Measurements from ENCODE around the gene TGFBR2. TPM values are rescaled to one million over a fixed set of nuclear protein-coding genes. Genes with fewer than 3 reads are reported as not detected.

The TGFBR2 gene
- total RNA-seq, 2 donors from 2014 or later, result 243 to 291 TPM

DNA sequence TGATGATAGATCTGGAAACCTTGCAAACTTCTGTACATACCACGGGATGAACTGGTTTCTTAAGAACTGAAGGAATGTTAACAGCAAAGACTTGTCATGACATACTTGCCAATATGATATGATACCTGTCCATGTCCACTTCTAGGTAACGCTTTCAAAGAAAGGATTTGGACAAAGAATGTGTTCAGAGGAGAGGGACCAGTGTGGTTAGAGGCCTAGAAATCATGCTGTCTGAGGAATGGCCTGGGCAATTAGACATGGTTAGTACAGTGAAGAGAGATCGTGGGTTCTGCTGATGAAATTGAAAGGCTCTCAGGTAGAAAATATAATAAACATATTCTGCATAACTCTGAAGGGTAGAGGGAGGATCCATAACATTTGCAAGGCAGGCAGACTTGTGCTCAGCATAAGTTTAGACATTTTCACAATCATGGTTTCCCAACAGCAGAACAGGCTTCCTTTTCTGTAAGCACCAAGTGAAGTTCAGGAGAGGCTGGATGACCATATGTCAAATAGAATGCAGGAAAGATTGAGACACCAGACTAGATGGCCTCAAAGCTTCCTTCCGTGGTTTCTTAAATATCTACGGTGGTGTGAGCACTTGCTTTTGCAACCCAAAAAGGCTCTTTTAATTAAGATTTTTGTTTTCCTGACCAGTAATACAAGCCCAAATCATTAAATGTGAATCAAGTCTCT lies 39.9 kb downstream of the TGFBR2 start:
- no peak for DNase-seq (ENCODE audit: low spot score)
- intact Hi-C loops (cut with DNase I), result no loop called here

DNA sequence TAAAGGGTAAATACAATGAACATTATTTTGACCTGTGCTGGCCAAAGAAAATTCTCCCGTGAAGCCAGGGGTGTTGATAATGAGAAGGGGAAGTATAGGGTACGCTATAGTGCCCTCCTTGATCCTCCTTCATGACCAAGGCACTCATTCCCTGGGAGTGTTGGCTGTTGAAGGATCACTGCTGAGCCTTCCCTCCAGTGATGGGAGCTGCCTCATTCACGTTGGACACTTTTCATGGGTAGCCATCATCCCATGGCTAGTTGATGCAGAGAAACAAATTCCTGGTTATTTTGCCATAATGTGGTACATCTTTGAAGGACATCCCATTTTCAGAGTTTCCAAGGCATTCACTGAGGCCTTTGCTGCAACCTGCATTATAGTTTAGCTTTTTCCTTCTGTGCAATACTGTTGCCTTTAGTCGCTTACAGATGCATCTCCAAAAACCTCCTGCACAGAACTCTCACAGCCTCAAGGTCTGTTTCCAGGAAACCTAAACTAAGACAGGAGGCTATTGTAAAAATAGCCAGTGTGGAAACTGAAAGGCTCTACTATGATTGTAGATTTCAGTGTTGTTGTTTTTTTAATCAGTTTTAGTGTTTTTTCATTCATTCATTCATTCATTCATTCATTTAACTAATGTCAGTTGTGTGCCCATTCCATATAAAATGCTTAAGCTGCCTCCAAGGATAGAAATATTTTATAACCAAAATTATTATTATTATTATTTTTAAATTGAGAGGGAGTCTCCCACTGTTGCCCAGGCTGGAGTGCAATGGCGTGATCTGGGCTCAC lies 40.8 kb downstream of the TGFBR2 start:
- no peak for DNase-seq (ENCODE audit: low spot score)
- intact Hi-C loops (cut with DNase I), result no loop called here

DNA sequence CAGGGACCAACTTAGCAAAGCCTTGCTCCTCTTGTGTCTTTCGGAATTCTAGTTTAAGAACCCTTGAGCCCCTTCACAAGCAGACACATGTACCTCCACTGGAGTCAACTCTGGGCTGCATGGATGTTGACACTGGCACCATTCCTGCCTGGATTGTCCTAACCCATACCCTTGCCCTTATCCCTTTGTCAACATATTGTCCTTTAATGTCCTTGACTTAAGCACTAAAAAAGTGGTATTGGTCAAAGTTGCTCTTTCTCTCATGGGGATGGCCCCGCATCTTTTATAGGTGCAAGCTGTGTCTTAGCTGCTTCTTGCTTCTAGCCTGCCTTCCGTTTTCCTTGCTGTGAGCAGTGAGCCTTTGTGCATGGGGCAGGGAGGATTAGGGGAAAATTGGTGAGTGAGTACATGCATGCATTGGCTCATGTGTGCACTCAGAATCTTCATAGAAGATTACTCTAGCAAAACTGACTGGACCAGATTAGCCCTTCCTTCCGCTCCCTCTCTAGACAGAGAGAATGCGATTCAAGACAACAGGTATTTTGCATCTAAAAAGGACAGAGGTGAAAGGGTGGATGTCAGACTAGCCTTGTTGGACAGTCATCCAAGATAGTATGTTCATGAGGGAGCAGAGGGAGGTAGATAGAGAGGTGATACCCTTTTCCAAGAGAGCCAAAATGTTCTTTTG lies 42.4 kb downstream of the TGFBR2 start:
- intact Hi-C loops (cut with DNase I), result no loop called here
- no peak for DNase-seq (ENCODE audit: low spot score)

DNA sequence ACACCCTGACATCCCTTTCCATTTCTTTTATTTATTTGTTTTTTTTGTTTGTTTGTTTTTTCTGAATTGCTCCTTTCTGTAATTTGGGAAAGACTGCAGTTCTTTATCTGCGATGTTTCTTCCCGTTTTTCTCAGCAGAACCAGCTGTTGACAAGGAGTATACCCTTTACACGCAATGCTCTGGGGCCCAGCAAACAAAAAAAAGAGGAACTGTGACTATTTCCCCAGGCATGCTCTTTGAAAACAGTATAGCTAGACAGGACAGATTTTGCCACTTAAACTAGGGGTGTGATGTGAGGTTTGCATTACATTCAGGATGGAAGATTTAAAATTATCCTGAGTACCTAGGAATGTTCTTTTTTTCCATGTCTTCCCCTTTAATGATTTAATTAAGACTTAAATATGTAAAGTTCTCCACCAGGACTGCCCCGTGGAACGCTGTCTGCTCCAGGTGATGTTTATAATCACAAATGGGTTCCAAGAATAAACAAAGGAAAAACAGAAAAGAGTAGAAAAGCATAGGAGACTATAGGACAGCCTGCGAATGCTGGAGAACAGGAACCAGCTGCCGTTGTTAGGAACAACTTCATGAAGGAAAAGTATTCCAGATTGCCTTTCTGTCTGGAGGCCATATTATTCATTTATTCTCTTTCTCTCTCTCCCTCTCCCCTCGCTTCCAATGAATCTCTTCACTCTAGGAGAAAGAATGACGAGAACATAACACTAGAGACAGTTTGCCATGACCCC lies 43.3 kb downstream of the TGFBR2 start:
- intact Hi-C loops (cut with DNase I), result no loop called here
- no peak for DNase-seq (ENCODE audit: low spot score)

DNA sequence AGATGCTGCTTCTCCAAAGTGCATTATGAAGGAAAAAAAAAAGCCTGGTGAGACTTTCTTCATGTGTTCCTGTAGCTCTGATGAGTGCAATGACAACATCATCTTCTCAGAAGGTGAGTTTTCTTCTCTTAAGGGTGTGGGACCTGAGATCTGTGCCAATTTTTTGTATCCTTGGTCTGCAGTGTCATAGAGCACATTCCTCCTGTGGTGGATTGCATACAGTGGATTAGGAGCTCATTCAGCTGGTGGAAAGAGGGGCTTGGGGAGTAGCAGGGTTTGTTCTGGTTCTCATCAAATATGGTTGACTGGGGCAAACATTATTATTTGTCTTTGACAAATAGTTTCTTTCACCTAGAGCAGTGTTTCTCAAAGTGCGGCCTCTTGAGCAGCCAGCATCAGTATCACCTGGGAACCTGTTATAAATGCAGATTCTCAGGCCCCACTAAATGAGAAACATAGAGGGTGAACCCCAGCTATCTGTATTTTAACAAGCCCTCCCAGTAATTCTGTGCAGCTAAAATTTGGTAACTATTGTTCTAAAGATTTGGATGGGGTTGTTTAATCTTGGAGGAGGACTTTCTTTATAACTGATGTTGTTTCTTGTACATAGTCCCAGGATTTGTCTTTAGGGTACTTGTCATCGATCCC lies 44.1 kb downstream of the TGFBR2 start:
- intact Hi-C loops (cut with DNase I), result no loop called here
- no peak for DNase-seq (ENCODE audit: low spot score)

DNA sequence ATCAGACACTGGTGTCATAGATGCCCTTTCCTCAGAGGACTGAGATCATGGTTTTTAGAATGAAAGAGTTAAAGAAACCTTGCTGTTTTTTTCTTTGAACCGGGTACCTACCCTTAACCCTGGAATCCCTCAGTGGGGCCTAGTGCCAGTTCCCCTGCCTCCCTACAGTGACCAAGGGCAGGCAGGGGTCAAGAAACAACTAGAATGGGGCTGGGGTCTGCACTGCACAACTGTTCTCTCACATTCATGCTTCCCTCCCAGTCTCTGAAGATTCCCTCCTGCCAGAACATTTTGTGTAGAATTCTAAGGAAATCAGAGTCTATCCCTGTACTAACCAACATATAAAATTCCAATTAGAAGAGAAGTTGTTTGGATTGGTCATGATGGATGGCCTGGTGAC lies 47.9 kb downstream of the TGFBR2 start:
- intact Hi-C loops (cut with DNase I), result no loop called here

DNA sequence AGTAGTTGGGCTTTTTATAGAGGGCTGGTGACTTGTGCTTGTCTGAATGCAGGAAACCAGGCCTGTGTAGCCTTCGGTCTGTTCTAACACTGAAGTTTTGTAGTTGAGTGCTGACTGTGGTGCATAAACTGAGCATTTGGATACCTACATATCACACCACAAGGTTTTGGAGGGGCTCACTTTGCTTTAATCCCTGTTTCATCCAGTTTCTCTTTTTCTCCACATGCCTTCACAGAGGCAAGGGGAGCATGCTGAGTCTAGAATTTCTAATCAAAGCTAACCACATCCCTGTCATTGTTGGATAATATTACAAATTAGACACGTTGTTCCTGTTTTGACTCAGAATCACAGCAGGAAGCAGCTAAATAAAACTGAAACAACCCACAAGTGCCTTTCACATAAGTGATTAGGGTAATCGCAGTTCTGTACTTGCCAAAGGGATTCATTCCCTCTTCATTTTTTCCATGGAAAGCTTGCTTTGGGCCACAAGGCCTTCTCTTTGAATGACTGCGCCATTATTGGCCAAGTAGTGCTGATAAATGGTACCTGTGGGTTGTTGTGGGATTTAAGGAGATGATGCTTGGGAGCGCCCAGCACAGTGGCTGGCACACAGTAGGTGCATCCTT lies 48.9 kb downstream of the TGFBR2 start:
- no peak for DNase-seq (ENCODE audit: low spot score)
- intact Hi-C loops (cut with DNase I), result no loop called here

More for the DNA sequence above, 47.9 kb downstream of the TGFBR2 start:
- DNase-seq (ENCODE audit: low spot score), result no peak

DNA sequence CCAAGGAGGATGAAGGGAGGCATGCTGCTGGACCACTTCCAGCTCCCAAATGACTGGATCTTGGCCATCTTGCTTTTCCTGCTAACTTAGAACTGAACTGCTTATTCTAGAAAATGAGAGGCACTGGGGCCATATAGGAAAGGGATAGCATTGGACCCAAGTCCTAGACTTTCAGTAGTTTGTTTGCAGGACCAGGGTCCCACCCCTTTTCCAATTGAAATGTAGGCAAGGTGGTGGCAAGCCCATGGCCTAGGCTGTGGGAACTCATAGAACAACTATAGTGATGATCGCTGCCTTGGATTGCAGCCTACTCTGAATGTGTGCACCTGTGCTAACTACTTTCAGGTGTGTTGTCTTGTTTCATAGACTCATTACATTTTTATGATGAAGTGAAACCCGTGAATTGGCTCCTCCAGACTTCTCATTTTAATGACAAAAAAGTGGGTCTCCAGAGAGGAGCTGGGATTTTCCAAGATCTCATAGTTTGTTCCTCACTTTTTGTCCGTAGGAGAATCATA lies 50.3 kb downstream of the TGFBR2 start:
- DNase-seq (ENCODE audit: low spot score), result no peak
- intact Hi-C loops (cut with DNase I), result no loop called here

DNA sequence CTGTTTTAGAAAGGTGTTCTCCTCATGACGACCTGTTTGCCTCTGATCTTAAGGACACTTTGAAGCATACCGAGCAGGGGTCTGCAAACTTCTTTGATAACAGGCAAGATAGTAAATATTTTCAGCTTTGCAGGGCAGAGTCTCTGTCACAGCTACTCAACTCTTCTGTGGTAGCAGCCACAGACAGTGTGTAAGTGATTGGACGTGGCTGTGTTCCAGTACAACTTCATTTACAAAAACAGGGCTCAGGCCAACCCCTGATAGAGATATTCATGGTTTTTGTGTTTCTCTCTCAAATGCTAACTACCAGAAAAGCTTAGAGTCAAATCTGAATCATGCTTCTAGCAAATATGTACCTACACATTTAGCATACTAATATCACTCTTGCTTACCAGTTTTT lies 51.5 kb downstream of the TGFBR2 start:
- intact Hi-C loops (cut with DNase I), result no loop called here
- DNase-seq (ENCODE audit: low spot score), result no peak

DNA sequence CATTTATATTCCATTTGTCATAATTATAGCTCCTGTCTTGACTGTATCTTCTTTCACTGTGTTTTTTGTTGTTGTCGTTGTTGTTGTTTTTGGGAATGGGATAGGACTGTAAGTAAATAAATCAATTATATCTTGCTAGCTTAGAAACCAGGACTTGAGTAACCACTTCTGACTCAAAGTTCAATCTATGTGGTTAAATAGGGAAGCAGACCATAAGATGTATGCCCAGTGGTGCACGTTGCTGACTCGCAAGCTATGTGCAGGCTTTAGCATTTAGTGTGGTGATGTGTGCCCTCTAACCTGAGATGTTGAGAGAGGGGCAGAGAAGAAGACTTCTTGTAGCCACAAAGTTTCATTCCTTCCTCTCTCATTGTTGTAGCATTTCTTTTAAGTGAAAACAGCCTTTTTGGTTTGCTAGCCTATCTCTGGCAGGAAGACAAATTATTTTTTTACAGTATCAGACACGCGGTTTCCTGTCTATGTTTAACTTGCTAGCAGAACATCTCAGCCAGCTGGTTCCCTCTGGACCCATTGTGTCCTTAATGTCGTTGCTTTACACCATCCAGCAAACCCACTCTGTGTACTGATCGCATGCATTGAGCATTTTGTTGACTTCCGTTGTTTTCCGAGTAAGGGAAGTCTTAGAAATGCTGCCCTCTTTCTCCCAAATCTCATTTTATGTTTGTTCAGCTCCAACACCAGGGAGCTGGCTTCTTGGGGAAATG lies 52.1 kb downstream of the TGFBR2 start:
- intact Hi-C loops (cut with DNase I), result no loop called here
- no peak for DNase-seq (ENCODE audit: low spot score)

DNA sequence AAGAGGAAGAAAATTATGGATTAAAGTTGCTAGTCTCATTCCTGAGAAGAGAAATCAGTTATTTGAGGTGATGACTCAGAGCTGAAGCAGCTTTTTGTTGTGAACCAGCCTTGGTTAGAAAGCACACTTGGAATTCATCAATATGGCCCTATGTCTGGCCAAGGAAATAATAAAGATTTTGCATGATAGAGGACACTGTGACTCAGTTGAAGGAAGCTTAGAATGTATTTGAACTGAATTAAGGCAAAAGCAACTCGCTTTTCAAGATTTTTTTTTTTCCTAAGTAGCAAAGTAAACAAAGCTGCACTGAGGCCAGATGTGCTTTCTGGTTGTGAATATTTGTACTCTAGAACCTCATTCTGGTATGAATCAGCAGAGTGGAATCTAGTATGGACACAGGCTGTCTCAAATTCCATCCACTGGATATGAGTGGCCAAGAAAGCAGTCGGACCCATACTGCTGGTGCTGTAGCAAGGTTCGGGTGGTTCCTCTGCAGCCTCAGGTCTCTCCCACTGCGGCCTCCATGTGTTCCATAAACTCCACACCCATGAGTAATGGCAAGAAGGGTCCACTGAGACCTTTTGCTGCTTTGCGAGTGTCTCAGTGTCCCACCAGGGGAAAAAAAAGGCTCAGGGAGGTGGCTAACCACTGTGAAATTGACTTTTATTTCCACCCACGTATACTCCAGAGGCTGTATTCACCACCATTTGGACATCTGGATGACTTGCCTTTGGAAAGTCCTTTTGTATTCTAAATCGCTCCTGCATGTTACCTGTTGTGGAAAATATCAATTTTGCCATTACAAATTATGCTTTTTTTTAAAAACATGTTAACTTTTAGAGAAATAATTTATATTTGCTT lies 53.1 kb downstream of the TGFBR2 start:
- intact Hi-C loops (cut with DNase I), result loop anchor here in 1 of 2 donors (5.0 kb wide), 1 partner anchor 568 kb away; no protein-coding TSS in a partner anchor
- DNase-seq (ENCODE audit: low spot score), result no peak

DNA sequence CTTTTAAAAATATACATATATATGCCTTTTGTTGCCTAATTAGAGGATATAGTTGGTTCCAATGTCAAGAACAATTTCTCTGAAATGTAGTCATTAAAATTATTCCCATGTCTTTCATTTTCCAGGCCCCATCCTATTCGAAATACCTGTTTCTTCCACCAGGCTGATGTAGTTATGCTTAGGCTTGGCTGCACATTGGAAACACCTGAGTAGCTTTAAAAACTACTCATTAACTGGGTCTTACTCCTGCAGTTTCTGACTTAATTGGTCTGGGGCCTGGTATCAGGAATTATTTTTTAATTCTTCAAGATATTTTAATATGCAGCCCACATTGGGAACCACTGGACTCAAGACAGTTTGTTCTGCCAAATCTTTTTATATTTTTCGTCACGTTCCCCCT lies 53.7 kb downstream of the TGFBR2 start:
- intact Hi-C loops (cut with DNase I), result loop anchor here in 1 of 2 donors (5.0 kb wide), 1 partner anchor 567 kb away; no protein-coding TSS in a partner anchor
- DNase-seq (ENCODE audit: low spot score), result no peak

DNA sequence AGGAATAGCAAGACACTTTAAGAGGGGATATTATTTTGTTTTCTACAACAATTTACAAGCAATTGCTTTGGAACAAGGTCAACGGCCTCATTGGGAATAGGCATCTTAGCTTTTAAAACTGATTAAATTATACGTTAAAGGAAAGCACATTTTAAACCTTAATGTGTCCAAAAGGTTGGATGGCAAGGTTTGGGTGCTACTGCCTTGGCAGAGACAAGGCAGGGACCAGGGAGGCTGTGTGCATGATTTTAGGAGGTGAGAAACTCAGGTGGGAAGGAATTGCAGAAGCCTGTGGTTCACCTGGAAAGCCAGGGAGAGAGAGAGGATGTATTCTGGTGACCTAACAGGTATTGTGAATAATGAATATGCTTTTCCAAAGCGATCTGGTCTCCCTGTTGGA lies 54.3 kb downstream of the TGFBR2 start:
- DNase-seq (ENCODE audit: low spot score), result no peak
- intact Hi-C loops (cut with DNase I), result loop anchor here in 1 of 2 donors (5.0 kb wide), 1 partner anchor 567 kb away; no protein-coding TSS in a partner anchor

DNA sequence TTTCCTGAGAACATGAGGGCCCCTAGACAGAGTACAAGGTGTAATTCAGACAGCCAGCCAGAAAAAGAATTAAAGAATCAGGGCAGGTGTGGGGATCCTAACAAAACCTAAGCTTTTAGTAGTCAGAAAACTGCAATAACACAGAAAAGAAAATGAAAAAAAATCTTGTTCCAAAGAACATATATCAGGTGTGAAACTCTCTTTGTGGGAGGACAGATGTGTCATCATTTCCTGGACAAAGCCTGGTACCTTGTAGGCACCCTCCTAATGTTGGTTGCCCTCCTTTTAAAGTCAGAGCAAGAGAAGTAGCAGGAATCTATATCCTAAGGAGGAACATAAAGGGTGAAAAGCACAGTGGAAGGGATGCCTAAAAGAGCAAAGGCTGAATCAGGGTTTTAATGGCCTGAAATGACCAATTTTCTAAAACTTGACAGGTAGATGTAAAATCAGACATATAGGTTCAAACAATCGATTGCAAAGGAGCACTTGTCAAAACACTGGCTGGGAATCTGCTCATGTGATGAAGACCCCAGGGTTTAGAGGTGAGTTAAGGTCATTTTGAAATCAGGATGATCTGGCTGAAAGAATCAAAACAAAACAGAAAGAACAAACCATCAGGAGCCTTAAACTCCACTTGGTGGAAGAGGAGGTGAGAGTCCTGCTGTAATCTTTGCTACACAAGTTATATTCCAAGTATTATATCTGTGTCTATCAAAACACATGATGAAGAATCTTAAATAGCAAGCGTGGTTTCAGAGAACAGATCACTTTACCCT lies 54.9 kb downstream of the TGFBR2 start:
- no peak for DNase-seq (ENCODE audit: low spot score)
- intact Hi-C loops (cut with DNase I), result loop anchor here in 1 of 2 donors (5.0 kb wide), 1 partner anchor 566 kb away; no protein-coding TSS in a partner anchor

DNA sequence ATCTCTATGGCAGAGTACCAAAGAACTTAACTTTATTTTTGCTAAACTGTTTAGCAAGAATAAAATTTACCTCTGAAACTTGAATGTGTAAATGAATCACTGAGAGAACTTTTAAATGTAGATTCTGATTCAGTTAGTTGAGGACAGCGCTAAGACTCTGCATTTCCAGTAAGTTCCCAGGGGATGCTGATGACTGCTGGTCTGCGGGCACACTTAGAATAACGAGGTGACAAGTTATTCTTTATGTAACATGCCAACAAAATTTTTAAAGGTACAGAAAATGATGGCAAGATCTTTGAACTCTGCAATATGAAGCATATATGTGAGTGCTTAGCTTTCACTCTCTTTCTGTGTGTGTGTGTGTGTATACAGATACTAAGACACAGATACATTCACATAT lies 56.4 kb downstream of the TGFBR2 start:
- intact Hi-C loops (cut with DNase I), result loop anchor here in 1 of 2 donors (5.0 kb wide), 1 partner anchor 564 kb away; no protein-coding TSS in a partner anchor
- no peak for DNase-seq (ENCODE audit: low spot score)
